SH-SY5Y (cell line): Measurements from ENCODE around the gene CLPSL2.

ENCODE experiments used
- GATA2 ChIP-seq: IDR thresholded peaks from 2 replicates; pipeline ENCODE4 v1.6.1; 2011; ENCODE audit warnings: mild to moderate bottlenecking, low read depth, low read length
- GATA3 ChIP-seq: IDR thresholded peaks from 2 replicates; pipeline ENCODE4 v1.6.1; 2011; ENCODE audit warnings: low read depth, mild to moderate bottlenecking, low read length, moderate library complexity

Gene CLPSL2

GRCh38 chr6:35737413-35738211 lies 38.8 kb upstream of the CLPSL2 start:
- TF ChIP-seq GATA2 (no peak), GATA3 (no peak)

- no peak for TF ChIP-seq GATA2
- TF ChIP-seq GATA3 = no peak
Observed at GRCh38 chr6:35739645-35740524, 36.5 kb upstream of the CLPSL2 start.

GRCh38 chr6:35742842-35743241 lies 33.6 kb upstream of the CLPSL2 start:
- TF ChIP-seq GATA2 = no peak
- TF ChIP-seq GATA3 = no peak

GRCh38 chr6:35745509-35745908 lies 30.9 kb upstream of the CLPSL2 start:
- TF ChIP-seq GATA2 = no peak
- TF ChIP-seq GATA3 = no peak

GRCh38 chr6:35746516-35746915 lies 29.9 kb upstream of the CLPSL2 start:
- TF ChIP-seq GATA2 = no peak
- no peak for TF ChIP-seq GATA3

- TF ChIP-seq GATA3 = no peak
- TF ChIP-seq GATA2 = no peak
Observed at GRCh38 chr6:35747877-35748276, 28.5 kb upstream of the CLPSL2 start.

- TF ChIP-seq GATA2 (no peak), GATA3 (no peak)
Observed at GRCh38 chr6:35750557-35750956, 25.8 kb upstream of the CLPSL2 start.

- no peak for TF ChIP-seq GATA3
Observed at GRCh38 chr6:35751594-35751993, 24.8 kb upstream of the CLPSL2 start.

- TF ChIP-seq GATA2 (no peak), GATA3 (no peak)
Observed at GRCh38 chr6:35752330-35752729, 24.1 kb upstream of the CLPSL2 start.

- TF ChIP-seq GATA3 (no peak), GATA2 (no peak)
Observed at GRCh38 chr6:35754452-35755277, 21.7 kb upstream of the CLPSL2 start.

GRCh38 chr6:35755278-35755924 lies 21.0 kb upstream of the CLPSL2 start:
- TF ChIP-seq GATA2 (no peak), GATA3 (no peak)

- TF ChIP-seq GATA3 (no peak), GATA2 (no peak)
Observed at GRCh38 chr6:35757456-35758123, 18.8 kb upstream of the CLPSL2 start.

GRCh38 chr6:35759426-35759825 lies 17.0 kb upstream of the CLPSL2 start:
- TF ChIP-seq GATA3 (no peak), GATA2 (no peak)
